GM13977 (cell line): Measurements from ENCODE around the gene SPEG.

Source experiments
- DNase-seq: peaks from one replicate; pipeline ENCODE4 v3.0.0; 2012; ENCODE audit warnings: low spot score
- CTCF ChIP-seq: IDR thresholded peaks from 2 replicates; pipeline ENCODE4 v1.5.1; 2012; ENCODE audit warnings: mild to moderate bottlenecking, control low read depth; ENCODE audit not compliant: insufficient read depth; ENCODE audit errors: extremely low read depth, missing control alignments
- in situ Hi-C: fragments of 300-500 bp; cut with MboI; formaldehyde crosslinking; loops from one replicate; pipeline ENCODE4 v1.12.0; 2022; ENCODE audit warnings: low sequenced_read_pairs, low pct_unique_long_range_greater_than_20kb, mixed read lengths, inconsistent platforms; ENCODE audit not compliant: unreplicated experiment

Gene SPEG

GRCh38 chr2:219443016-219443696, 8.5 kb downstream of the SPEG start:
- no peak for TF ChIP-seq CTCF
- in situ Hi-C loops = no loop called here
- no peak for DNase-seq

GRCh38 chr2:219443697-219444023, 9.0 kb downstream of the SPEG start:
- TF ChIP-seq CTCF = no peak
- in situ Hi-C loops = no loop called here
- no peak for DNase-seq

- in situ Hi-C loops = no loop called here
- TF ChIP-seq CTCF = no peak
These were observed 10.0 kb downstream of the SPEG start for GRCh38 chr2:219444566-219445091.

GRCh38 chr2:219445220-219445640, 10.6 kb downstream of the SPEG start:
- in situ Hi-C loops = no loop called here
- DNase-seq = no peak
- TF ChIP-seq CTCF = no peak

More at GRCh38 chr2:219444566-219445091, 10.0 kb downstream of the SPEG start:
- no peak for DNase-seq

- no peak for TF ChIP-seq CTCF
- in situ Hi-C loops = no loop called here
- DNase-seq = no peak
These were observed 11.5 kb downstream of the SPEG start for GRCh38 chr2:219446101-219446504.

- in situ Hi-C loops = no loop called here
- no peak for DNase-seq
- no peak for TF ChIP-seq CTCF
These were observed 12.0 kb downstream of the SPEG start for GRCh38 chr2:219446689-219447088.
